ENCODE measurements around the gene CTSO. TPM values are rescaled to one million over a fixed set of nuclear protein-coding genes. Genes with fewer than 3 reads are reported as not detected.

CTSO gene
- polyA plus RNA-seq, 2 of the 4 experiments (the other 2 are of a cell fraction) = 0.81 to 2.0 TPM

GRCh38 chr4:155930330-155930729 lies 23.3 kb downstream of the CTSO start (continued):
- TF ChIP-seq HMGXB4 (CRISPR knock-in tag; IDR thresholded peaks at IDR 0.05; ENCODE audit: borderline replicate concordance) (no peak), TP53 (CRISPR knock-in tag; IDR thresholded peaks at IDR 0.05) (no peak), POLR2A (IDR thresholded peaks at IDR 0.05; ENCODE audit: low read length) (no peak), FOSL2 (IDR thresholded peaks at IDR 0.05) (no peak), FOSL2 (CRISPR knock-in tag; IDR thresholded peaks at IDR 0.05) (no peak), HES2 (IDR thresholded peaks at IDR 0.05) (no peak), NFE2L2 (conservative IDR thresholded peaks at IDR 0.05; ENCODE audit: low read length) (no peak), BCL3 (IDR thresholded peaks at IDR 0.05) (no peak)

- no peak for DNase-seq (ENCODE audit: low read depth in 1 of 2, low spot score in 1 of 2)
- Histone ChIP-seq H3K9me3 (no peaks in the 10 kb centered on the region), H3K4me3 (no peak overlapping the region), H3K4me1 (no peaks in the 10 kb centered on the region), H3K27ac (no peak overlapping the region), H3K4me2 (no peak overlapping the region)
- ATAC-seq = no peak
- FAIRE-seq = no peak
- WGBS (ENCODE audit: missing lambda C conversion rate) = 63% methylated on average over 3 of the region's 3 CpGs
- TF ChIP-seq CBX2 (IDR thresholded peaks at IDR 0.05; ENCODE audit: borderline replicate concordance, low read depth) (no peak), FOSB (CRISPR knock-in tag; IDR thresholded peaks at IDR 0.05) (no peak), NPAS2 (CRISPR knock-in tag; IDR thresholded peaks at IDR 0.05; ENCODE audit: borderline replicate concordance) (no peak), ZSCAN20 (CRISPR knock-in tag; IDR thresholded peaks at IDR 0.05) (no peak), E2F6 (IDR thresholded peaks at IDR 0.05; ENCODE audit: borderline replicate concordance, low read depth) (no peak), ZFP36 (IDR thresholded peaks at IDR 0.05; ENCODE audit: borderline replicate concordance, partially characterized antibody) (no peak), MAFK (IDR thresholded peaks at IDR 0.05; ENCODE audit: partially characterized antibody) (no peak)
- ChIA-PET POLR2A (no interaction called here), CTCF (no interaction called here)
Measured at GRCh38 chr4:155929833-155930232, 23.8 kb downstream of the CTSO start.

GRCh38 chr4:155924637-155925036 lies 29.0 kb downstream of the CTSO start:
- ChIA-PET CTCF (no interaction called here), POLR2A (no interaction called here)
- TF ChIP-seq SREBF2 (IDR thresholded peaks at IDR 0.05) (no peak), EHF (CRISPR knock-in tag; IDR thresholded peaks at IDR 0.05) (no peak), BHLHE40 (IDR thresholded peaks at IDR 0.05; ENCODE audit: low read depth, low read length) (no peak), HEYL (CRISPR knock-in tag; IDR thresholded peaks at IDR 0.05) (no peak)
- Histone ChIP-seq H3K4me2 (no peak overlapping the region), H3K4me1 (no peaks in the 10 kb centered on the region), H3K4me3 (no peak overlapping the region), H3K9me3 (no peaks in the 10 kb centered on the region), H3K27ac (no peak overlapping the region)
- WGBS (ENCODE audit: missing lambda C conversion rate) = 31% methylated on average over 3 of the region's 3 CpGs
- DNase-seq (ENCODE audit: low read depth in 1 of 2, low spot score in 1 of 2) (no peak), FAIRE-seq (no peak), ATAC-seq (no peak)

GRCh38 chr4:155921597-155921996 lies 32.1 kb downstream of the CTSO start:
- no peak overlapping the region for H3K27ac ChIP-seq
- H3K9me3 ChIP-seq = no peaks in the 10 kb centered on the region
- H3K4me1 ChIP-seq = no peaks in the 10 kb centered on the region
- H3K4me3 ChIP-seq = no peak overlapping the region
- no peak for FAIRE-seq
- DNase-seq (ENCODE audit: low read depth in 1 of 2, low spot score in 1 of 2) = no peak
- WGBS (ENCODE audit: missing lambda C conversion rate) = 67% methylated on average over 1 of the region's 1 CpG
- H3K4me2 ChIP-seq = no peak overlapping the region
- POLR2A ChIA-PET = no interaction called here
- CTCF ChIA-PET = no interaction called here
- ATAC-seq = no peak
- TF ChIP-seq FOSB (CRISPR knock-in tag; IDR thresholded peaks at IDR 0.05) (no peak), RARB (CRISPR knock-in tag; IDR thresholded peaks at IDR 0.05) (no peak), NR3C1 (IDR thresholded peaks at IDR 0.05) (no peak), USF2 (IDR thresholded peaks at IDR 0.05) (no peak), PHF8 (IDR thresholded peaks at IDR 0.05; ENCODE audit: borderline replicate concordance, low read depth) (no peak), EHMT2 (IDR thresholded peaks at IDR 0.05; ENCODE audit: low read depth) (no peak), GATA3 (IDR thresholded peaks at IDR 0.05; ENCODE audit: borderline replicate concordance) (no peak), KDM1A (IDR thresholded peaks at IDR 0.05; ENCODE audit: low read depth) (no peak), FOXS1 (CRISPR knock-in tag; IDR thresholded peaks at IDR 0.05) (no peak), CBX2 (IDR thresholded peaks at IDR 0.05; ENCODE audit: borderline replicate concordance, low read depth) (no peak), NPAS2 (CRISPR knock-in tag; IDR thresholded peaks at IDR 0.05; ENCODE audit: borderline replicate concordance) (no peak), BHLHE40 (IDR thresholded peaks at IDR 0.05; ENCODE audit: low read depth, low read length) (no peak), SREBF2 (IDR thresholded peaks at IDR 0.05) (no peak), HOXB13 (CRISPR knock-in tag; IDR thresholded peaks at IDR 0.05; ENCODE audit: low read depth) (no peak), HDAC2 (IDR thresholded peaks at IDR 0.05) (no peak), ZC3H11A (IDR thresholded peaks at IDR 0.05) (no peak), ATOH8 (CRISPR knock-in tag; IDR thresholded peaks at IDR 0.05; ENCODE audit: low read depth) (no peak)
